Caco-2 (cell line): ENCODE measurements around the gene RGS7. TPM values are rescaled to one million over a fixed set of nuclear protein-coding genes. Genes with fewer than 3 reads are reported as not detected.

ENCODE experiments used
- BruUV-seq: library from RNA; stranded (reverse); fragments of 400-500 nt; replicated peaks from 2 replicates; lab custom pipeline; 2021; lab: Mats Ljungman, UMichigan
- CTCF ChIA-PET: fragments of 300-600 bp; sonication (Branson Sonifier 250); formaldehyde crosslinking; loops from one replicate; lab custom pipeline; 2022; ENCODE audit warnings: antibody characterized with exemption; lab: Charles Lee
- POLR2A ChIA-PET: fragments of 300-600 bp; sonication (Branson Sonifier 250); formaldehyde crosslinking; loops from one replicate; lab custom pipeline; 2022; ENCODE audit warnings: antibody characterized with exemption; lab: Charles Lee
- DNase-seq, 2 experiments: peaks; one replicate each; pipeline versions ENCODE4 v3.0.0 to v3.0.0-alpha.2; 2020 to 2022
- H3K27me3 ChIP-seq: replicated peaks from 2 replicates; pipeline ENCODE4 v1.6.0; 2011; ENCODE audit warnings: low read length; ENCODE audit not compliant: control insufficient read depth, insufficient read depth
- H3K36me3 ChIP-seq: 2 replicates; pipeline ENCODE4 v1.5.1; 2011; ENCODE audit warnings: low read length; ENCODE audit not compliant: control insufficient read depth, insufficient read depth
- H3K4me1 ChIP-seq: fragments of 250-450 bp; sonication (Bioruptor Pico); 2 replicates; pipeline ENCODE4 v1.5.1; 2020; ENCODE audit warnings: mild to moderate bottlenecking
- H3K4me3 ChIP-seq: 2 replicates; pipeline ENCODE4 v1.5.1; 2011; ENCODE audit warnings: low read depth, mild to moderate bottlenecking, control low read depth, low read length
- H3K9me3 ChIP-seq: fragments of 250-450 bp; sonication (Bioruptor Pico); 2 replicates; pipeline ENCODE4 v1.5.1; 2020; ENCODE audit warnings: mild to moderate bottlenecking, moderate library complexity
- H3K27ac Mint-ChIP-seq: one replicate; pipeline ENCODE4 v1.8.0; 2022; ENCODE audit warnings: mixed read lengths; ENCODE audit not compliant: unreplicated experiment
- H3K27me3 Mint-ChIP-seq: one replicate; pipeline ENCODE4 v1.8.0; 2022; ENCODE audit warnings: mixed read lengths; ENCODE audit not compliant: insufficient read depth, unreplicated experiment
- H3K36me3 Mint-ChIP-seq: one replicate; pipeline ENCODE4 v1.8.0; 2022; ENCODE audit warnings: mild to moderate bottlenecking, mixed read lengths; ENCODE audit not compliant: insufficient read depth, unreplicated experiment
- H3K4me1 Mint-ChIP-seq: one replicate; pipeline ENCODE4 v1.8.0; 2022; ENCODE audit warnings: low read depth, mixed read lengths; ENCODE audit not compliant: unreplicated experiment
- H3K4me3 Mint-ChIP-seq: one replicate; pipeline ENCODE4 v1.8.0; 2022; ENCODE audit warnings: mild to moderate bottlenecking, moderate library complexity, mixed read lengths; ENCODE audit not compliant: unreplicated experiment
- H3K9me3 Mint-ChIP-seq: one replicate; pipeline ENCODE4 v1.8.0; 2022; ENCODE audit warnings: mixed read lengths; ENCODE audit not compliant: unreplicated experiment
- CTCF ChIP-seq, 2 experiments: fragments of 200-600 bp in 1 of 2; IDR thresholded peaks; 1 replicate in 1 of 2; 2 replicates in 1 of 2; pipeline versions ENCODE4 v1.5.1 to v1.8.0; 2011 to 2022; ENCODE audit warnings: antibody characterized with exemption in 1 of 2, control low read depth in 1 of 2, inconsistent platforms in 1 of 2, low read depth in 1 of 2, low read length in 1 of 2, mild to moderate bottlenecking in 1 of 2, moderate library complexity in 1 of 2; ENCODE audit not compliant: insufficient read depth in 1 of 2, severe bottlenecking in 1 of 2, unreplicated experiment in 1 of 2
- intact Hi-C: fragments of 100-400 bp; cut with micrococcal nuclease; formaldehyde crosslinking; loops from one replicate; pipeline ENCODE4 v1.10.0; 2022; ENCODE audit not compliant: unreplicated experiment
- total RNA-seq: library from RNA; stranded (reverse); gene quantifications from 2 replicates; pipeline ENCODE4 v1.2.3, GENCODE V29; 2022

RGS7 gene
- total RNA-seq, 1 experiment from 2014 or later = not detected

GRCh38 chr1:241276391-241276790, 80.6 kb downstream of the RGS7 start:
- Mint-ChIP-seq H3K9me3 (peaks cover 35% of the 10 kb centered on the region), H3K4me1 (no peaks in the 10 kb centered on the region), H3K27ac (no peak overlapping the region), H3K4me3 (no peak overlapping the region), H3K36me3 (peaks cover 2% of the 10 kb centered on the region), H3K27me3 (no peaks in the 10 kb centered on the region)
- BruUV-seq = no TSS peak
- H3K27me3 ChIP-seq = no peaks in the 10 kb centered on the region
- intact Hi-C loops = no loop called here
- no peak for DNase-seq
- TF ChIP-seq CTCF (IDR thresholded peaks at IDR 0.05; ENCODE audit: insufficient read depth in 1 of 2, low read depth in 1 of 2, low read length in 1 of 2, severe bottlenecking in 1 of 2, unreplicated experiment in 1 of 2) = no peak
- ChIA-PET POLR2A (no interaction called here), CTCF (interaction anchor here (0.7 kb wide), 1 partner anchor 19 kb away, joined by 3 read pairs; no protein-coding TSS in a partner anchor)
- H3K4me1 ChIP-seq = no peaks in the 10 kb centered on the region; the same call in 1 of the 2 replicates
- no peaks in the 10 kb centered on the region; the same call in 1 of the 2 replicates for H3K36me3 ChIP-seq
- peaks cover 7% of the 10 kb centered on the region; the same call in 1 of the 2 replicates for H3K9me3 ChIP-seq
- no peak overlapping the region for H3K4me3 ChIP-seq

- Mint-ChIP-seq H3K4me1 (no peaks in the 10 kb centered on the region), H3K27me3 (no peaks in the 10 kb centered on the region), H3K9me3 (peaks cover 35% of the 10 kb centered on the region), H3K27ac (no peak overlapping the region), H3K4me3 (no peak overlapping the region), H3K36me3 (peaks cover 5% of the 10 kb centered on the region)
- no peaks in the 10 kb centered on the region; the same call in 1 of the 2 replicates for H3K36me3 ChIP-seq
- ChIA-PET POLR2A (no interaction called here), CTCF (interaction anchor here (0.7 kb wide), 1 partner anchor 19 kb away, joined by 3 read pairs; no protein-coding TSS in a partner anchor)
- H3K27me3 ChIP-seq = no peaks in the 10 kb centered on the region
- no peak overlapping the region for H3K4me3 ChIP-seq
- peaks cover 11% of the 10 kb centered on the region; the same call in 1 of the 2 replicates for H3K9me3 ChIP-seq
- intact Hi-C loops = no loop called here
- DNase-seq = no peak
- no TSS peak for BruUV-seq
- no peaks in the 10 kb centered on the region; the same call in 1 of the 2 replicates for H3K4me1 ChIP-seq
- TF ChIP-seq CTCF (IDR thresholded peaks at IDR 0.05; ENCODE audit: insufficient read depth in 1 of 2, low read depth in 1 of 2, low read length in 1 of 2, severe bottlenecking in 1 of 2, unreplicated experiment in 1 of 2) = no peak
Observed at GRCh38 chr1:241275981-241276380, 81.0 kb downstream of the RGS7 start.

- no peak for TF ChIP-seq CTCF (IDR thresholded peaks at IDR 0.05; ENCODE audit: insufficient read depth in 1 of 2, low read depth in 1 of 2, low read length in 1 of 2, severe bottlenecking in 1 of 2, unreplicated experiment in 1 of 2)
- H3K4me3 ChIP-seq = no peak overlapping the region
- Mint-ChIP-seq H3K4me3 (no peak overlapping the region), H3K27me3 (no peaks in the 10 kb centered on the region), H3K27ac (no peak overlapping the region), H3K36me3 (peaks cover 5% of the 10 kb centered on the region), H3K9me3 (peaks cover 35% of the 10 kb centered on the region), H3K4me1 (no peaks in the 10 kb centered on the region)
- ChIA-PET POLR2A (no interaction called here), CTCF (no interaction called here)
- BruUV-seq = no TSS peak
- no peak for DNase-seq
- intact Hi-C loops = no loop called here
- no peaks in the 10 kb centered on the region; the same call in 1 of the 2 replicates for H3K36me3 ChIP-seq
- H3K27me3 ChIP-seq = no peaks in the 10 kb centered on the region
- H3K4me1 ChIP-seq = no peaks in the 10 kb centered on the region; the same call in 1 of the 2 replicates
- peaks cover 12% of the 10 kb centered on the region; the same call in 1 of the 2 replicates for H3K9me3 ChIP-seq
Observed at GRCh38 chr1:241275226-241275625, 81.8 kb downstream of the RGS7 start.
